Activated T-helper 2 cell treated with anti-CD3 and anti-CD28 coated beads, Interferon-gamma antibody, Interleukin-2, Interleukin-4, amounts not matched to agents 10 μg/mL and 5 μg/mL and 100 μg/mL, durations not matched to agents 14 hours and 24 hours and 36 hours (primary cell): ENCODE results near the gene METTL9. TPM values are rescaled to one million over a fixed set of nuclear protein-coding genes. Genes with fewer than 3 reads are reported as not detected.
"Not testable (repeated sequence)": the region's sequence is repeated elsewhere in the genome, so short reads cannot be mapped to it uniquely, and the experiment has no call there.

Source experiments
- DNase-seq: peaks from one replicate; pipeline ENCODE4 v3.0.0; 2021; ENCODE audit warnings: low spot score
- H3K27ac Mint-ChIP-seq: one replicate; pipeline ENCODE4 v1.8.0; 2021; ENCODE audit warnings: mixed read lengths
- H3K27me3 Mint-ChIP-seq: one replicate; pipeline ENCODE4 v1.8.0; 2021; ENCODE audit warnings: low read depth, mixed read lengths
- H3K36me3 Mint-ChIP-seq: one replicate; pipeline ENCODE4 v1.8.0; 2021; ENCODE audit warnings: low read depth, mixed read lengths
- H3K4me1 Mint-ChIP-seq: one replicate; pipeline ENCODE4 v1.8.0; 2021; ENCODE audit warnings: low read depth, mixed read lengths
- H3K4me3 Mint-ChIP-seq: one replicate; pipeline ENCODE4 v1.8.0; 2021; ENCODE audit warnings: low read depth, mild to moderate bottlenecking, moderate library complexity, mixed read lengths
- H3K9me3 Mint-ChIP-seq: one replicate; pipeline ENCODE4 v1.8.0; 2021; ENCODE audit warnings: mixed read lengths
- intact Hi-C: fragments of 100-400 bp; cut with micrococcal nuclease; formaldehyde crosslinking; loops from one replicate; pipeline ENCODE4 v1.15.1; 2023
- total RNA-seq: library from RNA; stranded (reverse); gene quantifications from 2 replicates; pipeline ENCODE4 v1.2.3, GENCODE V29; 2022

The METTL9 gene
- total RNA-seq, 1 donor from 2014 or later: 73.9 TPM

DNA sequence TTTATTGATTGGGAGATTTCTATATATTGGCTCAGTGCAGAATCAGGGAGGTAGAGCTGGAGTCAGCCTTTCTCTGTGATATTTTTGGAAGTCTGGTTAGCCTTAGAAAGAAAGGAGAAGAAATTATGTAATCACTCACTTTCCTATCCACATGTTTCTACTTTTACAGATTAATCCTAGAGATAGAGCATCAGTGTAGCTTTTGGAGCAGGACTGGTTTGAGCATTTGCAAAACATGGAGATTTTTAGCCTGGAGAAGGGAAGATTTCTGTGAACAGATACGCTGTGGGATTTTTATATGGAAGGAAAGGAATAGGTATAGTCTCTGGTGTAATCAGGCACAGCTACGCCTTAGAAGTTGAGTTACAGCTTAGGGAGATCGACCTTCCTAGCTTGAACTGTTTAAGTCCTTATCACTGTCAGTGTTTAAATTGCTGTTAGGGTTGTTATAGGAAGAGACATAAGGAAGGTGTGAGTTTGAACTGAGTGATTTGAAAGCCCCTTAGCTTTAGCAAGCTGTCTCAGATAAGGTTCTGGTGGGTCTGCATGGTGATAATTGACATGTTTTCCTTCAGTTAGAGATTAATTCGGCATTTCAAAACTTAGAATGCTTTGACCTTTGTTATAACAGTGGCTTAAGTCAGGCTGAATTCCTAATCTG lies 20.5 kb downstream of the METTL9 start:
- Mint-ChIP-seq H3K4me1 (peaks cover 52% of the 10 kb centered on the region), H3K27ac (peak overlapping the region; percentile 1), H3K9me3 (no peaks in the 10 kb centered on the region), H3K4me3 (no peak overlapping the region), H3K27me3 (no peaks in the 10 kb centered on the region), H3K36me3 (peaks cover 66% of the 10 kb centered on the region)
- no peak for DNase-seq
- intact Hi-C loops: no loop called here

DNA sequence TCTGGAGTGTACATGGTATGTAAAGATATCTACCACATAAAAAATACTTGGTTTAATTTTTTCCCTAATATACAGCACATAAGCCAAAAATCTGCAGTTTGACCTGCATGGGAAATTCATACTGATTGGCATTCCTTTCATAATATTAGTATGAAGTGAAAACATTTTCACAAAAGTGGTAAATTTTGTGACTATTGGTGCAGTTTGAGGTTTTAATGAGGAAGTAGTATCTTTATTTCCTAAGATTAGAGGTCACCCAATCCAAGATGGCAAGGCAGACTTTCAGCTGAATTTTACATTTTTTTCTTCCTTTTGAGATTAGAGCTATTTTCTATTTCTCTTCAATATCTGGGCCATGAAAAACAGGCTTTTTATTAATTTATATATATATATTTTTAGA lies 21.2 kb downstream of the METTL9 start:
- peaks cover 55% of the 10 kb centered on the region for H3K4me1 Mint-ChIP-seq
- no peaks in the 10 kb centered on the region for H3K27me3 Mint-ChIP-seq
- intact Hi-C loops: no loop called here
- peaks cover 69% of the 10 kb centered on the region for H3K36me3 Mint-ChIP-seq
- no peak overlapping the region for H3K27ac Mint-ChIP-seq
- H3K4me3 Mint-ChIP-seq: no peak overlapping the region
- no peaks in the 10 kb centered on the region for H3K9me3 Mint-ChIP-seq
- DNase-seq: no peak

DNA sequence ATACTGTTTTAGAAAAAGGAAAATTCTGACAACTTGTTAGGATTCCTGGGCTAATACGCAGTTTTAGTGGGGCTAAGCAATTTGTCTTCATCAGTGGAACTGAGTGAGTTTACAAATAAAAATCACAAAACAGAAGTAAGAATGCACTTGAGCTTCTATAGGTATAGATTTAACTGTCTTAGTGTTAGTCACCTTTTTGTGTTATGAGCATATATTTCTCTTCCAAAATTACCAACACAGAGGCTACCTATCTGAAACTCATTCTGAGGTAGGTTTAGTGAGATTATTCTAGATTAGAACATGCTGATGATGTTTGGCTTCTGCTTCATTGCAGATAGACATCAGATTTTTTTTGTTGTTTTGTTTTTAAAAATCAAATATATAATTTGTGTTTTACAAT lies 23.2 kb downstream of the METTL9 start:
- H3K4me3 Mint-ChIP-seq: no peak overlapping the region
- peaks cover 56% of the 10 kb centered on the region for H3K4me1 Mint-ChIP-seq
- no peaks in the 10 kb centered on the region for H3K9me3 Mint-ChIP-seq
- intact Hi-C loops: loop anchor here (2.0 kb wide), 1 partner anchor 22 kb away; no protein-coding TSS in a partner anchor
- no peak for DNase-seq
- no peak overlapping the region for H3K27ac Mint-ChIP-seq
- H3K27me3 Mint-ChIP-seq: no peaks in the 10 kb centered on the region
- peaks cover 73% of the 10 kb centered on the region for H3K36me3 Mint-ChIP-seq

DNA sequence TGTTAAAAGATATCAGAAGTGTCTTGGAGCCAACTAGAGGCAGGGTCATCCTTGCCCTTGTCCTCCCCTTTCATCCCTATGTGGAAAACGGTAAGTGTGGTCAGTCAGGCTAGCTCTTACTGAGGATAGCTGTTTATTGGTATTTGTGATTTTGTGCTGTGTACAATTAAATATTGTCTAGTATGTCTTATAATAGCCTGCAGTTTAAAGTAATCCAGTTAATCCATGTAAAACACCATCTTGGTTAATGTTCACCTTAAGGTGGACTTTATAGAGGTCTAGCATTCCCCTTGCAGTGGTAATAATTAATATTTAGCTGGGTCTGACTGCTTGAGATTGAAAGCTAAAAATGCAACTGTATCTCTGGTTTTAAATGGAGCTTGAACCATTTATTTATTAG lies 25.6 kb downstream of the METTL9 start:
- Mint-ChIP-seq H3K36me3 (peaks cover 73% of the 10 kb centered on the region), H3K27ac (no peak overlapping the region), H3K4me3 (no peak overlapping the region), H3K9me3 (no peaks in the 10 kb centered on the region), H3K4me1 (peaks cover 47% of the 10 kb centered on the region), H3K27me3 (no peaks in the 10 kb centered on the region)
- no peak for DNase-seq
- intact Hi-C loops: no loop called here

DNA sequence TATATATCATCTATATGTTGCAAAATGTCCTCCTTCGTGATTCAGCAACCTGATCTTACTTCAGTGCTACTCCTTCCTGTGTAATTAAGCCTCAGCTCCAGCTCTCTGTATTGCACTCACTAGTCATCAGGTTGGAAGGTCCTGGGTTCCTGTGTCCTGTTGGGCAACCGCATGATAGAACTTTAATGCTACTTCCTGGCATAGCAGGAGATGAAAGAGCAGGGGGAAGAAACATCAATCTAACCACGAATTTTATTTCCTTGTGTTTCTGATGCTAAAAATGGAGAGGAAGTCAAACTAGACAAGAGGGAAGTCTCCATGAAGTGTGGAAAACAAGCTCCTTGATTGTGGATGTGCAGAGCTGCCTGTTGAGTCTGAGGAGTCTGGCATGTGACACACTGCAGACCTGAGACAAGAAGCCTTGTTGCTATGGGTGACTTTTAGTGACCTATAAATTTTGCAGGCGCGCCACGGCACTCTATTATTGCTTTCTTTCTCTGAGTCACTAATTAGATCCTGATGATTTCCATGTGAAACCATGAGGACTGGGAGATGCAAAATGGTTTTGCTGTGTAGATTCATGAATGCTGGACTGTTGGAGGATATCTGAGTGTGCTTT lies 27.4 kb downstream of the METTL9 start:
- no peaks in the 10 kb centered on the region for H3K27me3 Mint-ChIP-seq

DNA sequence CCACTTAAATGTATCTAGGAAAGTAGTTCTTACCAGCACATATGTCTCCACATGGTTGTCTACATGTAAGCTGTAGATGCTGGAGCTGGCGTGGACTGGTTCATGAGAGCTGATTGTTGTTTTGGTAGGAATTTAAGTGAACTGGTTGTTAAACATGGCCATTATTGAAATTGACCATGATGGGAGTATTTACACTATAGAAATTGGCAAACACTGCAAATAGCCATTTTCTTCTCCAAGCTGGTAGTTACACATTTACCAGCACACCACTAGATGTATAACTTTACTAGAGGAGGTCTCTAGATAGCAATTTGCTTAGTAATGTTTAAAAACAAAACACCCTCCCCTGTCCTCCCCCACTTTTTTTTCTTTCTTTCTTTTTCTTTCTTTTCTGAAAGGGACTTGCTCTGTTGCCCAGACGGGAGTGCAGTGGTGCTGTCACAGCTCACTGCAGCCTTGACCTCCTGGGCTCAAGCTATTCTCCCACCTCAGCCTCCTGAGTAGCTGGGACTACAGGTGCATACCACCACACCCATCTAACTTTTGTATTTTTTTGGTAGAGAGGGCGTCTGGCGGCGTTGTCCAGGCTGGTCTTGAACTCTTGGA lies 28.8 kb downstream of the METTL9 start:
- no peak for DNase-seq
- Mint-ChIP-seq H3K27ac (peak overlapping the region; percentile 52), H3K4me1 (peaks cover 29% of the 10 kb centered on the region), H3K9me3 (no peaks in the 10 kb centered on the region), H3K36me3 (peaks cover 68% of the 10 kb centered on the region), H3K4me3 (no peak overlapping the region), H3K27me3 (no peaks in the 10 kb centered on the region)
- intact Hi-C loops: no loop called here

More for the DNA sequence above, 27.4 kb downstream of the METTL9 start:
- Mint-ChIP-seq H3K9me3 (no peaks in the 10 kb centered on the region), H3K27ac (peak overlapping the region; percentile 70), H3K4me3 (peak overlapping the region; percentile 24), H3K36me3 (peaks cover 68% of the 10 kb centered on the region), H3K4me1 (peaks cover 37% of the 10 kb centered on the region)
- no peak for DNase-seq
- intact Hi-C loops: no loop called here

DNA sequence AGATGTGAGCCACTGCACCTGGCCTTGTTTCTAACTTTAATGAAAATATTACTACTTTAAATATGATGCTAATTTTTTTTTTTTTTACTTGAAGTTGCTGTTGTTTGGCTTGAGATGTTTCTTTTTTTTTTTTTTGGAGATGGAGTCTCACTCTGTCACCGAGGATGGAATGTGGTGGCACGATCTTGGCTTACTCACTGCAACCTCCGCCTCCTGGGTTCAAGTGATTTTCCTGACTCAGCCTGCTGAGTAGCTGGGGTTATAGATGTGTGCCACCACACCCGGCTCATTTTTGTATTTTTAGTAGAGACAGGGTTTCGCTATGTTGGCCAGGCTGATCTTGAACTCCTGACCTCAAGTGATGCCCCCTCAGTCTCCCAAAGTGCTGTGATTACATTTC lies 29.4 kb downstream of the METTL9 start:
- Mint-ChIP-seq H3K27me3 (no peaks in the 10 kb centered on the region), H3K27ac (no peak overlapping the region), H3K36me3 (peaks cover 63% of the 10 kb centered on the region), H3K9me3 (no peaks in the 10 kb centered on the region), H3K4me1 (peaks cover 26% of the 10 kb centered on the region), H3K4me3 (no peak overlapping the region)
- intact Hi-C loops: no loop called here
- DNase-seq: no peak

DNA sequence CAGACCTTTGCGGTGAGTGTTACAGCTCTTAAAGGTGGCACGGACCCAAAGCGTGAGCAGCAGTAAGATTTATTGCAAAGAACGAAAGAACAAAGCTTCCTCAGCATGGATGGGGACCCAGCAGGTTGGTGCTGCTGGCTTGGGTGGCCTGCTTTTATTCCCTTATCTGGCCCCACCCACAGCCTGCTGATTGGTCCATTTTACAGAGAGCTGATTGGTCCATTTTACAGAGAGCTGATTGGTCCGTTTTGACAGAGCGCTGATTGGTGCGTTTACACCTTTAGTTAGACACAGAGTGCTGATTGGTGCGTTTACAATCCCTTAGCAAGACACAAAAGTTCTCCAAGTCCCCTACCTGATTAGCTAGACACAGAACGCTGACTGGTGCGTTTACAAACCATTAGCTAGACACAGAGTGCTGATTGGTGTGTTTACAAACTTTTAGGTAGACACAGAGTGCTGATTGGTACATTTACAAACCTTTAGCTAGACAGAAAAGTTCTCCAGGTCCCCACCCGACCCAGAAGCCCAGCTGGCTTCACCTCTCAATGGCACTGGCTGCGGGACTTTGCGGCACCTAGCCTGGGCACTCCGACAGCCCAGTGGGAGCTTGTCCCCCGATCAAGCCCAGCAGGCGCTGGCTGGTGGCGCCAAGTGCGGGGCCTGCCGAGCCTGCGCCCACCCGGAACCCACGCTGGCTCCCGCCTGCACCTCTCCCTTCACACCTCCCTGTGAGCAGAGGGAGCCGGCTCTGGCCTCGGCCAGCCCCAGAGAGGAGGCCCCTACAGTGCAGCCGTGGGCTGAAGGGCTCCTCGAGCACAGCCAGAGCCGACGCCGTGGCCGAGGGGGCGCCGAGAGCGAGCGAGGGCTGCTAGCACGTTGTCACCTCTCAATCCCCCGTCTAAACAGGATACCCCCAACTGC lies 30.5 kb downstream of the METTL9 start:
- H3K27me3 Mint-ChIP-seq, H3K4me3 Mint-ChIP-seq, intact Hi-C loops, DNase-seq, H3K27ac Mint-ChIP-seq, H3K9me3 Mint-ChIP-seq: not testable (repeated sequence)
- Mint-ChIP-seq H3K36me3 (peaks cover 54% of the 10 kb centered on the region), H3K4me1 (peaks cover 23% of the 10 kb centered on the region)

DNA sequence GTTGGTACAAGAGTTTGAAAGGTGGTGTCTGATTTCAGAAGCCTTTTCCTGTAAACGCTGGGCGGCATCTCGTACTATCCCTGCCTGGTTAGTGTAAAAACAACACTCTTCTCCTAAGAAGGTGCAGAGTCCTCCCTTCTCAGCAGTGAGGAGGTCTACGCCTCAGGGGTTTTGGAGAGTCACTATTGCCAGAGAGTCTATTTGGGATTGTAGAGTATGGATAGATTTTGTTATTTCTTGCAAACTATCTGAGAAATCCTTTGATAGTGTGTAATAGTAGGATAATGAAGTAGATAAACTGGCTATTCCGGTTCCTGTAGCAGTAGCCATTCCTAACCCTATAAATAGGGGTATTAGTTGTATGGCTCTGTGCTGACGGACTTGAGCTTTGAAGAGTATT lies 31.5 kb downstream of the METTL9 start:
- H3K27me3 Mint-ChIP-seq, DNase-seq, H3K9me3 Mint-ChIP-seq, H3K4me3 Mint-ChIP-seq, H3K27ac Mint-ChIP-seq, intact Hi-C loops: not testable (repeated sequence)
- Mint-ChIP-seq H3K4me1 (peaks cover 18% of the 10 kb centered on the region), H3K36me3 (peaks cover 53% of the 10 kb centered on the region)

DNA sequence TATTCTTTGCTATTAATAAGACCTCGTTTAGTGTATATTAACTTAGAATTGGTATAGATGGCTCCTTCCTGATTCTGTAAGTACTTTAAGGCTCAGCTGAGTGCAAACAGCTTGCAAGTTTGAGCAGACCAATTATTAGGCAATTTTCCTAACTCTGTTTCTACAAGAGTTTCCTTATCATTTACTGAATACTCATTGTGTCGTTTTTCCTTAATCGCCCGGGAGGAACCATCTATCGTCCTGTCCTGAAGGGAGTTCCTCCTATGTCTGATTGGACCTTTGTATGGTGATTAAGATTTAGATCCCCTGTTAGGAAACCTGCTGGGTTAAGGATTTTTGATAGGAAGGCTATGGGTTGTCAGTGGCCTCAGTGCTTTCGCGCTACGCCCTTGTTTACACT lies 32.0 kb downstream of the METTL9 start:
- Mint-ChIP-seq H3K36me3 (peaks cover 52% of the 10 kb centered on the region), H3K4me1 (peaks cover 13% of the 10 kb centered on the region)
- DNase-seq, H3K27me3 Mint-ChIP-seq, H3K27ac Mint-ChIP-seq, H3K4me3 Mint-ChIP-seq, H3K9me3 Mint-ChIP-seq, intact Hi-C loops: not testable (repeated sequence)

DNA sequence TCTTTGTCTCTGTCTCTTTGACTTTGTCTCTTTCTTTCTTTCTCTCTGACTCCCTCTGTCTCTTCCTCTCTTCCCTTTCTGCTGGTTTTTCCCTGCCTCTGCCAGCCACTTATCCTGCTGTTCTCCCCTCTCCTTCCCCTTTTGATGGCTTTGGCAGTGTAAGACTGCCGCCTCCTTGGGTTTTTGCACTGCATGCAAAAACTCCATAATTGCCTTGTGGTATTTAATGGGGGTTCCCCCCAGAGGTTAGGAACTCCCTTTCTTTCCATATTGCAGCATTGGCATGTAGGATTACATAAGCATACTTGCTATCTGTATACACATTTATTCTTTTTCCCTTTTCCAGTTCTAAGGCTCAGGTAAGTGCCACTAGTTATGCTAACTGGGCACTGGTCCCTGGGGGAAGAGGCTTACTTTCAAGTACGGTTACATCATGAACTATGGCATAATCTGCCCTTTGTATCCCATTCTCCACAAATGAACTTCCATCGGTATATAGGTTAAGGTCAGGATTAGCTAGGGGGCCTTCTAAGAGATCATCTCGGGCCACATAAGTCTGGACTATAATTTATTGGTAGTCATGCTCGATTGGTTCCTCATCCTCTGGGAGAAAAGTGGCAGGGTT lies 32.7 kb downstream of the METTL9 start:
- H3K27ac Mint-ChIP-seq, DNase-seq, H3K4me1 Mint-ChIP-seq, H3K4me3 Mint-ChIP-seq, H3K9me3 Mint-ChIP-seq, H3K27me3 Mint-ChIP-seq, intact Hi-C loops: not testable (repeated sequence)
- H3K36me3 Mint-ChIP-seq: peaks cover 45% of the 10 kb centered on the region

DNA sequence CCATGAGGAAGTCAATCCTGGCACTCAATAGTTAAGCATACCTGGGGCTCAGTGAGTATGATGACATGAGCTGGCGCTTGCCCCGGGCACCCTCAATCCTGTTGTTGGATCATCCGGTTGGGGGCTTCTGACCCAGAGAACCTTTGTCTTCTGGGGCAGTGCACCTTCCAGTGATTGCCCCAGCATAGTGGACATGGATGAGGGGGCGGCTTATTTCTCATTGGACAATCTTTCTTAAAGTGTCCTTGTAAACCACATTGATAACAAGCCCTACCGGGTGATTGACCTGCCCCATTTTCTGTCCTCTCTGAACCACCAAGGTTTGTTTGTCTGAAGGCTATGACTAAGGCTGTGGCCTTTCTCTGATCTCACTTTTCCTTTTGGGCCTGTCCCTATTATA lies 34.8 kb downstream of the METTL9 start:
- no peaks in the 10 kb centered on the region for H3K27me3 Mint-ChIP-seq
- H3K4me1 Mint-ChIP-seq: peaks cover 14% of the 10 kb centered on the region
- no peak for DNase-seq
- H3K27ac Mint-ChIP-seq: no peak overlapping the region
- no peaks in the 10 kb centered on the region for H3K9me3 Mint-ChIP-seq
- intact Hi-C loops: no loop called here
- H3K4me3 Mint-ChIP-seq: no peak overlapping the region
- peaks cover 28% of the 10 kb centered on the region for H3K36me3 Mint-ChIP-seq
